GM18526 (cell line): Measurements from ENCODE around the gene ANAPC15.
"Not testable (repeated sequence)": the region's sequence is repeated elsewhere in the genome, so short reads cannot be mapped to it uniquely, and the experiment has no call there.

Experiments used
- POLR2A ChIP-seq: IDR thresholded peaks from 3 replicates; pipeline ENCODE4 v1.6.1; 2011; ENCODE audit not compliant: insufficient read length; ENCODE audit errors: extremely low read depth

Gene ANAPC15

GRCh38 chr11:72112143-72112977 is at the start of gene ANAPC15:
Gene ANAPC15 (minus strand): TSS chr11:72112695. CDS start chr11:72111276, 1,419 bp downstream.
- TF ChIP-seq POLR2A, result peak; percentile 98

DNA sequence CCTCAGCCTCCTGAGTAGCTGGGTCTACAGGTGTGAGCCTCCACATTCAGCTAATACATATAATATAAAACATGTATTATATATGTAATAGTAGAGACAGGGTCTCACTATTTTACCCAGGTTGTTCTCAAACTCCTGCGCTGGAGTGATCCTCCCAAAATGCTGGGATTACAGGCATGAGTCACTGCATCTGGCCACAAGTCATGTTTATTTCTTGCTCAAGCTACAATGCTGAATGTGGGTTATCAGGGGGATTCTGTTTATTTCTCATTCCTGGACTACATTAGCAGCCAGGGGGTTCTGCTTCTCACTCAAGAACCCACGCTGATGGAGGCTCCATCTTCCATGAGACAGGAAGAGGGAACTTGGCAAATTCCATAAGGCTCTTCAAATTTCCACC is 47.8 kb upstream of the ANAPC15 start:
- TF ChIP-seq POLR2A, result no peak

DNA sequence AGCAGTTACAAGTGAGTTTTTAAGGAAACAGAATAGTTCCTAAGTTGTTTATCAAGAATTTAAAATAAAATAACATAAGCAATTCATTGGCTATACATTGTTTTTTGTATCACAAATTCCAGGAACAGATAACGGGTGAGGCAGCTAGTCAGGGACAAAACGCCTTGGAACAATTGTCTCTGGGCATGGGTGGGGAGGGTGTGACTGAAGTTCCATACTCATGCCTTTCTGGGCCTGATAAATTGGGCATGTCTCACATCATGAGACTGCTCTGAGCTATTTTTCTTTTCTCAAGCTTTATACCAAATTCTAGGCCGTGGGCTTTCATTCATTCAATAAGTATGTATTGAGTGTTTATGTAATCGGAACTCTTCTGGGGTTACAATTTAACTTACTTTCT is 44.6 kb upstream of the ANAPC15 start:
- no peak for TF ChIP-seq POLR2A

DNA sequence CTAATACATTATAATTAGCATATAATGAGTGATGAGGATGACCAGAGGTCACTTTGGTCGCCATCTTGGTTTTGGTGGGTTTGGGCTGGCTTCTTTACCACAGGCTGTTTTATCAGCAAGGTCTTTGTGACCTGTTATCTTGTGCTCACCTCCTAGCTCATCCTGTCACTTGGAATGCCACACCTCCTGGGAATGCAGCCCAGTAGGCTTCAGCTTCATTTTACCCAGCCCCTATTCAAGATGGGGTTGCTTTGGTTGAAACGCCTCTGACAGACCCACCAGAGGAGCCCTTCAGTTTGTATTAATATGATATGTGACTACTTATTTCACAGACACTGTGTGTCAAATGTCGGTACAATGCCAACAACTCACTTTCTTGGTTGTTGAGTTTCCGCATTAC is 43.3 kb upstream of the ANAPC15 start:
- no peak for TF ChIP-seq POLR2A

DNA sequence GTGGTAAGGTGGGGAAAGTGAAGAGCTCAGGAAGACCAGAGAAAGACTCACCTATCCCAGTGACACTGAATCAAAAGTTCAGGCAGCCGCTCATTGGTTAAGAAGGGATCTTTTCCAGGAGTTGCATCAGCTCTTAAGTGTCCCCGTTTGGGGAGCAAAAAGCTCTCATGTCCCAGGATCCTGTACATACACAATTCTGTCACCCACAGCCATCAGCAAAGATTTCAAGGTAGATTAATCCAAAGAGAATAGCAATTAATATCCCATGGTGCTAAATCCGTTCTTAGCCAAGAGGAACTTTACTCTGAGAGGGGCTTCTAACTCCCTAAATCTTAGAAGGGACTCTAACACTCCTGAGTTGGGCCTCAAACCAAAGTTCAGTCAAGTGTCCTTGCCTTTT is 42.3 kb upstream of the ANAPC15 start:
- TF ChIP-seq POLR2A, result no peak

GRCh38 chr11:72150882-72151281 is 38.4 kb upstream of the ANAPC15 start:
- TF ChIP-seq POLR2A, result no peak

DNA sequence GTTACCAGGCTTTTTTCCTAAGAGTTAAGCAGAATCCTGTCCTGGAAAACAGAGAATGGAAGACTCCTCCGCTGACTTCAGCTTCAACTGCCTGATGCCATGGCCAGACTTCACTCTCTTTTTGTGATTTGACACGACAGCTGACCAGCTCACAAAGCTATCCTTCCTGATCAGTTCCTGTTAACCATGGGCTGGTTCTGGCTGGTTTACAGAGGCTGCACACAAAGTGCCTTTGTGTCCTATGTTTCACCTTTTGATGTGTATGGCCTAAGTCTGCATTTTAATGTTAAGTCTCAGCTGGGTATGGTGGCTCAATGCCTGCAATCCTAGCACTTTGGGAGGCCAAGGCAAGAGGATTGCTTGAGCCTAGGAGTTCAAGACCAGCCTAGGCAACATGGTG is 34.1 kb upstream of the ANAPC15 start:
- no peak for TF ChIP-seq POLR2A

- no peak for TF ChIP-seq POLR2A
These were observed 32.5 kb upstream of the ANAPC15 start for GRCh38 chr11:72144807-72145565.

GRCh38 chr11:72141066-72141465 is 28.6 kb upstream of the ANAPC15 start:
- no peak for TF ChIP-seq POLR2A

GRCh38 chr11:72140661-72141060 is 28.2 kb upstream of the ANAPC15 start:
- TF ChIP-seq POLR2A, result no peak

GRCh38 chr11:72139500-72139899 is 27.0 kb upstream of the ANAPC15 start:
- no peak for TF ChIP-seq POLR2A

- no peak for TF ChIP-seq POLR2A
These were observed 26.4 kb upstream of the ANAPC15 start for GRCh38 chr11:72138821-72139390.

- no peak for TF ChIP-seq POLR2A
These were observed 24.3 kb upstream of the ANAPC15 start for GRCh38 chr11:72136684-72137262.

DNA sequence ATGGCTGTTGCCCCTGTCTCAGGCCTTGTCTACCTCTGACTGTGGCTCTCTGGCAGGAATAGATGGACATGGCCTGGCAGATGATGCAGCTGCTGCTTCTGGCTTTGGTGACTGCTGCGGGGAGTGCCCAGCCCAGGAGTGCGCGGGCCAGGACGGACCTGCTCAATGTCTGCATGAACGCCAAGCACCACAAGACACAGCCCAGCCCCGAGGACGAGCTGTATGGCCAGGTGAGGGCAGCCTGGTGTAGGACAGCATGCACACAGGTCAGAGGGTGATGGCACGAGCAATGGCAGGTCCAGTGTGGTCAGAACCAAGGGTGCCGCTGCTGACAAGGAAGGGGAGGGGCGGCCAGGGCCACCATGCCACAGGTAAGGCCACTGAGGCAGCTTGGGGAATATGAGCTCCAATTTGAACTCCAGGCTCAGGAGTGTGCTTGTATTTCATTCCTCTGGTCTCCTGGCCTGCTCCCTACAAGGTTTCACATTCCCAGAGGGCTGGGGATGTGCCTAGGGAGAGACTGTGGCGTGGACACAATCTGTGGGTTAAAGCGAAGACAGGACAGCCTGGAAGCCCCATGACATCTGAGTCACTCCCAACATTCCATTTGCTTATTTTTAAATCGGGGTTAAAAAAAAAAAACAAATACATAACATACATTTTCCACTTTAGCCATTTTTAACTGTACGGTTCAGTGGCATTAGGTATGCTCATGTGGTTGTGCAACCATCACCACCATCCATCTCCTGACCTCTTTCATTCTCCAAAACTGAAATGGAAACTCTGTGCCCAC is 23.6 kb upstream of the ANAPC15 start:
- TF ChIP-seq POLR2A, result no peak

DNA sequence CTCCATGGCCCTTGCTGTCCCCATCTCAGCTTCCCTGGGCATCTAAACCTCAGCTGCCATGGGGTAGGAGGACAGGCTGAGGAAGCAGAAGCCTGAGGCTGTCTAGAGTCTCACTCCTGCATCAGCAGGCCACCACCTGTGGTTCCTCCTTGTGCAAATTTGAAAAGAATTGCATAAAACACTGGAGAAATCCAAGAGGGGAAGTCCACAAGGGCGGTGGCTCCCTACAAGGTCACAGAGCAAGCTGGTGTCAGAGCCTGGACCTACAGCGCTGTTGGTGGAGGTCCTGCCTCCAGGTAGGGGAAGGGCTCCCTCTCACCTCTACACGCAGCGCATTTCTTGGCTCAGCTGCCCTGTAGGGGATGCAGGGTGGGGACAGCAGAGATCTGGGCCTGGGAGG is 23.0 kb upstream of the ANAPC15 start, which contains the start of gene FOLR3:
TSS of gene FOLR3 (plus strand) at position 253 of the 400 bp plus-strand sequence. CDS start 228 bp downstream, outside the sequence.
- not testable (repeated sequence) for TF ChIP-seq POLR2A
